ENCODE data around the gene SEZ6L.

SEZ6L gene

GRCh38 chr22:26320447-26320846, 151.2 kb downstream of the SEZ6L start:
- Histone ChIP-seq H3K4me1 (no peaks in the 10 kb centered on the region), H3K36me3 (no peaks in the 10 kb centered on the region), H3K27me3 (no peaks in the 10 kb centered on the region), H3K4me3 (ENCODE audit: low read depth, low read length) (no peak overlapping the region), H3K9me3 (no peaks in the 10 kb centered on the region)
- DNase-seq, result no peak
- TF ChIP-seq, protein P1, sequence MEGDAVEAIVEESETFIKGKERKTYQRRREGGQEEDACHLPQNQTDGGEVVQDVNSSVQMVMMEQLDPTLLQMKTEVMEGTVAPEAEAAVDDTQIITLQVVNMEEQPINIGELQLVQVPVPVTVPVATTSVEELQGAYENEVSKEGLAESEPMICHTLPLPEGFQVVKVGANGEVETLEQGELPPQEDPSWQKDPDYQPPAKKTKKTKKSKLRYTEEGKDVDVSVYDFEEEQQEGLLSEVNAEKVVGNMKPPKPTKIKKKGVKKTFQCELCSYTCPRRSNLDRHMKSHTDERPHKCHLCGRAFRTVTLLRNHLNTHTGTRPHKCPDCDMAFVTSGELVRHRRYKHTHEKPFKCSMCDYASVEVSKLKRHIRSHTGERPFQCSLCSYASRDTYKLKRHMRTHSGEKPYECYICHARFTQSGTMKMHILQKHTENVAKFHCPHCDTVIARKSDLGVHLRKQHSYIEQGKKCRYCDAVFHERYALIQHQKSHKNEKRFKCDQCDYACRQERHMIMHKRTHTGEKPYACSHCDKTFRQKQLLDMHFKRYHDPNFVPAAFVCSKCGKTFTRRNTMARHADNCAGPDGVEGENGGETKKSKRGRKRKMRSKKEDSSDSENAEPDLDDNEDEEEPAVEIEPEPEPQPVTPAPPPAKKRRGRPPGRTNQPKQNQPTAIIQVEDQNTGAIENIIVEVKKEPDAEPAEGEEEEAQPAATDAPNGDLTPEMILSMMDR (IDR thresholded peaks at IDR 0.05; ENCODE audit: low read depth, low read length), result no peak

DNA sequence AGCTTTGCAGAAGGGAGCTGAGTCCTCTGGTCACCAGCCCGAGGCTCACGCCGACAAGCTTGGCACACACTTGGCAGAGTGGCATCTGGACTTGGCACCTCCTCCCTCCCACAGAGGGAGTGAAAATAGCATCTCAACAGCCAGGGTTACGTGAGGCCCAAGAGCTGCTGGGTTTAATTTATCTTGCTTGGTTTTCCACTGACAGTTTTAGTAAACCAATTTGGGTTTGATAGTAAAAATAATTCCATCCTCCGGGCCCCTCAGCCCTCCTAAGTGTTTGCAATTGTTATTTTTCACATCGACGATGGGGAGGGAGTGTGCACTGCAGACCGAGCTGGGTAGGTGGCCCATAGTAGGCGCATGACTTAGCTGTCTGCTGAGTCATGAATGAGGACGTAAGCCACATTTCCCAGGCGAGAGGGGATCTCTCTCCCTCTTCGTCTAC, 152.2 kb downstream of the SEZ6L start:
- H3K36me3 ChIP-seq, result no peaks in the 10 kb centered on the region
- DNase-seq, result no peak
- H3K9me3 ChIP-seq, result no peaks in the 10 kb centered on the region
- no peaks in the 10 kb centered on the region for H3K27me3 ChIP-seq
- TF ChIP-seq, protein P1 (IDR thresholded peaks at IDR 0.05; ENCODE audit: low read depth, low read length), result no peak
- H3K4me3 ChIP-seq (ENCODE audit: low read depth, low read length), result no peak overlapping the region
- H3K4me1 ChIP-seq, result no peaks in the 10 kb centered on the region

- Histone ChIP-seq H3K4me3 (ENCODE audit: low read depth, low read length) (no peak overlapping the region), H3K36me3 (no peaks in the 10 kb centered on the region), H3K4me1 (no peaks in the 10 kb centered on the region), H3K27me3 (no peaks in the 10 kb centered on the region), H3K9me3 (no peaks in the 10 kb centered on the region)
- no peak for DNase-seq
- TF ChIP-seq, protein P1 (IDR thresholded peaks at IDR 0.05; ENCODE audit: low read depth, low read length), result no peak
These were observed 153.1 kb downstream of the SEZ6L start for GRCh38 chr22:26322179-26322905.

DNA sequence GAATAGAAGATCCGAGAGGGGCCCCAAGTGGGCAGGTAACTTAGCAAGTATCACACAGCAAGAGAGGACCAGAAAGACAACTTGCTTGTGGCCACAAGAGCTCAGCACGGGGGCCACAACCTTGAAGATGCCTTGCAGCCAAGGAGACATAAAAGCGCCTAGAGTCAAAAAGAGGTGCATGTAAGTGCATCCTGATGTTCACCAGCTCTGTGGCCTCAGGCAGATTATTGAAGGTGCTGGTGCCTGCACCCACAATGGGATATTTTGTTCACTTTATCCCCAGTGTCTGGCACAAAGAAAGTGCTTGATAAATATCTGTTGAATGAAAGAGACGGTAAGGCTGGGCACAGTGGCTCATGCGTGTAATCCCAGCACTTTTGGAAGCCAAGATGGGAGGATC, 153.8 kb downstream of the SEZ6L start:
- Histone ChIP-seq H3K36me3 (no peaks in the 10 kb centered on the region), H3K4me3 (ENCODE audit: low read depth, low read length) (no peak overlapping the region), H3K27me3 (no peaks in the 10 kb centered on the region), H3K4me1 (no peaks in the 10 kb centered on the region), H3K9me3 (no peaks in the 10 kb centered on the region)
- DNase-seq, result no peak
- TF ChIP-seq, protein P1 (IDR thresholded peaks at IDR 0.05; ENCODE audit: low read depth, low read length), result no peak

DNA sequence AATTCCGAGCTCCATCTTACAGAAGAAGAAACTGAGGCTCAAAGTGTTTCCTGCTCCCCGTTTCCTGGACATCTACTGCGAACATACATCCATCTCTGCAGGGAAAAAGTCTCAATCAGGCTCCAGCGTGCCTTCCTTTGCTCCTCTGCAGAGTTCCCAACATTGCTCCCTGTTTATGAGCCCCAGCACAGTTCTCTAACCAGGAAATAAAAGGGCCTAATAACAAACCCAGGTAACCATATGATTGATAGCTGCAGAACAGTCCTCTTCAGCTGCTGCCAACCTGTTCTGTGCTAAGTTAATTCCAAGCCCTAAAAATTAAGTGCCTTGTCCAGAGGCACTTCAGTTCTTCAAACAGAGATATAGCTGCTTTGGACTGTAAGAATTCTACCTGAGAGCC, 154.9 kb downstream of the SEZ6L start:
- Histone ChIP-seq H3K9me3 (no peaks in the 10 kb centered on the region), H3K4me3 (ENCODE audit: low read depth, low read length) (no peak overlapping the region), H3K27me3 (no peaks in the 10 kb centered on the region), H3K4me1 (no peaks in the 10 kb centered on the region), H3K36me3 (no peaks in the 10 kb centered on the region)
- TF ChIP-seq, protein P1 (IDR thresholded peaks at IDR 0.05; ENCODE audit: low read depth, low read length), result no peak
- DNase-seq, result no peak

DNA sequence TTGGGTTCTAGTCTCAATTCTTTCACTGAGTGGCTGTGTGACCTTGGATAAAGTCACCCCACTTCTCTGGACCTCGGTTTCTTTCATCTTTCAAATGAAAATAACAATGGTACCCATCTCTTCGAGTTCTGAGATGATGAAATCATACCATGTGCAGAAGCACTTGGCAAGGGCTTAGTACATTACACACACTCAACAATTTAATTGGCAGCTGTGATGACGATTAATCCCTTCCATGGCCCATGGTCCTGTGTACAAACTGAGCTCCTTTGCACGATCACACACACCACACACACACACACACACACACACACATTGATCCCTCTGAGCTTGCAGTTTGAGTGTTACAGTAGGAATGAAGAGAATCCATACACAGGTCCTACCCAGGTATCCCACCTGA, 156.4 kb downstream of the SEZ6L start:
- Histone ChIP-seq H3K9me3 (no peaks in the 10 kb centered on the region), H3K27me3 (no peaks in the 10 kb centered on the region), H3K36me3 (no peaks in the 10 kb centered on the region), H3K4me1 (no peaks in the 10 kb centered on the region), H3K4me3 (ENCODE audit: low read depth, low read length) (no peak overlapping the region)
- DNase-seq, result no peak
- TF ChIP-seq, protein P1 (IDR thresholded peaks at IDR 0.05; ENCODE audit: low read depth, low read length), result no peak

Measured in BE2C (cell line).